ENCODE data around the gene CCM2. TPM values are rescaled to one million over a fixed set of nuclear protein-coding genes. Genes with fewer than 3 reads are reported as not detected.
"Not testable (repeated sequence)": the region's sequence is repeated elsewhere in the genome, so short reads cannot be mapped to it uniquely, and the experiment has no call there.

Gene CCM2
- total RNA-seq, 1 donor from 2014 or later: 33.7 TPM

DNA sequence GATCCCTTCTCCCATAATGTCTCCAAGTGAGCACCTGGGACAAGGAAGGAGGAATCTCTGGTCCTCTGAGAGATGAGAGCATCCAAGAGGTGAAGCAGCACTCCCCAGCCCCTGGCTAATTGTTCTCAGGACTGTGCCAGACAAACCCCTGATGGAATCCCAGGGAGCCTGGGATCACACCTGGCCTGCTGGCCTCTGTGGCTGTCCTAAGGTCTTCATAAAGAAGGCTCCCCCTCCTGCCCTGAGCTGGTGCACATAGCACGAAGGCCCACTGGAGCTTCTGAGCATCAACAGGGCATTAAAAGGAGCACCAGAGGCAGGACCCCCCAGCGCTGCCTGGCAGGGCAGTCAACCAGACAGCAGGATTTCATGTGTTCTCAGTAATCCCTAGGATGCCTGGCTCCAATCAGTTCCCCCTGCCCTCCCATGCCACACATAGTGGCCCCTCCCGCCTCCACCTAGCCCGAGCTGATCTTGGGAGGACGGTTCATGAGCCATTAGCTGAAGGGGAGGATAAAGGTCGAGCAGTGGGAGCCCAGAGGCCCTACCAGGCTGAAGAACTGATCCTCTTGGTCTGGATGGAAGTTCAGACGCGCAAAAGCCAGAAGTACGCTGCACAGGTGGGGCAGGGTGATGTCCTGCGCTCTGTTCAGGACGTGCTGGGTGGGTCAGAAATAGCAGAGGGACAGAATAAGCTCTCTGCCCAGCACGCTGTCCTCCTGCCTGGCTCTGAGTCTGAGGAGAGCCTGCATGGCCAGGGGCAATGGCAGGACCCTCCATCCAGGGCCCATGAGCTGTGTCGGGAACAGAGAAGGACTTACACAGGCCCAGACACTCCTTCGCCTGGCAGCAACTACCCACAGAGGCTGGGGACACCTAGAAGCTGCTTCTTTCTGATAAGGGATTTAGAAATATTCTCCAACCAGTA, 103.0 kb downstream of the CCM2 start:
- DNase-seq: no peak

DNA sequence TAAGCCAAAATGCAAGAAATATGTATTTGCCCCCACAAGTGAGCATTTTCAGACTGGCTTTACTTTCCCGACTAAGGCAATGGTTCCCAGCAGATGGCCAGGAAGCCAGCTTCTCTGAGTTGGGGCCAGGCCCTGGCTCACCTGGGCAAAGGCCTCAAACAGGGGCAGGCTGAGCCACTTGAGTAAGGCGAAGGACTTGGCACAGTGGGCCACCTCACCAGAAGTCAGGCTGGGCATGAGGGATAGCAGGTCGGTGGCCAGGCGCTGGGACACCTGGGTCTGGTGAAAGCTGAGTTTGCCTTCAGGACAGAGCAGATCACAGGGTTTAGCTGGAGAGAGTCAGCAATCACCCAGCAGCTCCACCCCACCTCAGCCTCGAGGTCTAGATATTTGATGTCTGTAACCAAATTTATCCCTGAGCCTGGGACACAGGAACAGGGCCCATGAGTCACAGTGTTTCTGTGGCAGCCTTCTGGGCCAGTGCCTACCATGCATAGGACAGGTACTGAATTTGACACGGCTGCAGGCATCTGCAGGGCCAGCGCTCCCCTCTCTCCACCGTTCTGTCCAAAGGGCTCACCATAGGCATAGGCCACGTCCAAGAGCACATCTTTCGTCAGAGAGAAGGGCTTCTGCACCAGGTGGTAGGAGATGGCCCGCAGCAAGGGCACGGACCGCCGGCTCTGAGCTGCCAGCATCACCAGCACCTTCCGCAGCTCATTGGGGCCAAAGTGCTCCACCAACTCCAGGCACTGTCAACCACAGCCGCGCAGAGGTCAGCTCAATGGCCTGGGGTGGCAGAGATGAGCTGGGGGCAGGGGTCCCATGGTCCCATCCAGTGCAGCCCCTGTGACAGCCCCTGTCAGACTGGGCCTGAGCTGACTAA, 104.2 kb downstream of the CCM2 start:
- DNase-seq: no peak

DNA sequence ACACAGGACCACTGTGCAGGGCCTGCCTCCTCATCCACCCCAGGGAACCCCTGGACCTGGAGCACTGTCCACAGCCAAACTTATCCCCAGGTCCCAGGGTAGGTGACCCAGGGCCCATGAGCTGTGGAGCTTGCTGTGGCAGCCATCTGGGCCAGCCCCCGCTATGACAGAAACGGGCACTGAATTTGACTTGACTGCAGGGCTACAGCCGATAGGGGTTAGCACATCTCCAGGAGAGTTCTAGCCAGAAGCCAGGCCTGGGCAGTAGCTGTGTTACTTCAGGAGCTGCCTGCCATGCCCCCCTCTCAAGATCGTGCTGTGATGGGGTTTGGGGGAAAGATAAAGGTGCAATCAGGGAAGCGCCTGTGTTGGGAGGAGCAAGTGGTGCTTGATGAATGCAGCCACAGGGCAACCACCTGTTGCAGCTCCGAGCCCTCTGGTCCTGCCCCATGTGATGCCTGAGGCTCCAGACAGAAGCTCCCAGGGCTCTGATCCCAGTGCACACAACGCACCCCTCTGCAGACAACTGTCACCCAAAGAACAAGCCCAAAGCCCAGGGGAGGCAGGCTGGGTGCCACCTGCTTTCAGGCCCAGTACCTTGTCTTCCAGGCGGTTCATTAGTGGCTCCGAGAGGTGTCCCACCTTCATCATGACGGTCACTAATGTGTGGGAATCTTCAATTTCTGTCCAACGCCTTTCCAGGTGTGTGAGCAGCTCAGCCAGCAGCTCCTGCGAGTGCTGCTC, 105.0 kb downstream of the CCM2 start:
- DNase-seq: no peak

DNA sequence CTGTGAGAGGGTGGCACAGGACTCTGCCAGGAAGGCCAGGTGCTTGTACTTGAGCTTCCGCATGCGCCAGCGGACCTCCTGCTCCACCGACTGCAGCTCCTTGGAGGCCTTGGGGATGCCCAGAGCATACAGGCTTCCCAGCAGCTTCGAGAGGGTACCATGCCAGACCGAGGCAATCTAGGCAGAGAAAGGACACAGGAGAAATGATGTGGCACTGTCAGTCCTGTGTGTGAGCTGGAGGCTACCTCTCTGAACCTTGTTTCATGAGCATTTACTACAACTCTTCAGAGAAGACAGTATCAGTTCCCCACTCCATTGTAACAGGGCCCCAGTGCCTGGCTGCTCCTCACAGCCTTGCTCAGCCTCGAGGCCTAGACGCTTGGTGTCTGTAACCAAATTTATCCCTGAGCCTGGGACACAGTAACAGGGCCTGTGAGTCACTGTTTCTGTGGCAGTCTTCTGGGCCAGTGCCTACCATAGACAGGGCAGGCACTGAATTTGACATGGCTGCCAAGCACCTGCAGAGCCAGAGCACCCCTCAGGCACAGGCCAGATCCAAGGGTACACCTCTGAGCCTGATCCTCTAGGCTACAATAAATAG, 105.7 kb downstream of the CCM2 start:
- DNase-seq: no peak

DNA sequence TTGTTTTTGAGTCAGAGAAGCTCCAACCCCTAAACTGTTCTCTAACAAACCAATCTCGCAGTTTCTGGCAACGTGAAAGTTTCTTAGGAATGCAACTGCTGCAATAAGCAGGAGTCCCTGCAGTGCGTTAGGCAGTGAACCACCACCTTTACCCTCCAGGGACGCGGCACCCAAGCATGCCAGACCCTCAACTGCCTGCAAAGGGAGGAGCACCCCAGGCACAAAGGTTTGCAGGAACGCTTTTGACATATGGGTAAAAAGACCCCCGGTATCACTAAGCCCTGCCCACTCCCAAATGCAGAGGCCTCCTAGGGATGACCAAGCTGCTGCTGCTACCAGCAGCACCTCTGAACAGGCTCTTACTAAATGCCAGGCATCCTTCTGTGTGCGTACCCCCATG, 106.8 kb downstream of the CCM2 start:
- DNase-seq: no peak

DNA sequence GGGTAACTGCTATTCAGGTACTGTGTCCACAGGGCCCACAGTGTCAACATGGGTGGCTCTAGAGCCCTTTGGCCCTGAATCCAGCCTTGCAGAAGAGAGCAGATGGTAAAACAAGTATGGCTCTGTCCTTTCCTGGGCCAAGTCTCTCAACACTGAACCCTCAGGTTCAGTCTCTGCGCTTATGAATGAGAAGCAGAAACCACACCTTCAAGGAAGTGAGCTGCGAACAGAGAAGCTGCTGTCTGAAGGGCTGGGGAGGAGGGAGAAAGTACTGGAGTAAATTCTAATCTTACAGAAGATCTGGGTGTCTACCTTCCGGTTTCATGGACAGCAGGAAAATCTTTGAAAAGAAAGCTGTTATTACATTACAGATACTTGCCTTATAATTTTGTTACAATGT, 107.4 kb downstream of the CCM2 start:
- DNase-seq: no peak

DNA sequence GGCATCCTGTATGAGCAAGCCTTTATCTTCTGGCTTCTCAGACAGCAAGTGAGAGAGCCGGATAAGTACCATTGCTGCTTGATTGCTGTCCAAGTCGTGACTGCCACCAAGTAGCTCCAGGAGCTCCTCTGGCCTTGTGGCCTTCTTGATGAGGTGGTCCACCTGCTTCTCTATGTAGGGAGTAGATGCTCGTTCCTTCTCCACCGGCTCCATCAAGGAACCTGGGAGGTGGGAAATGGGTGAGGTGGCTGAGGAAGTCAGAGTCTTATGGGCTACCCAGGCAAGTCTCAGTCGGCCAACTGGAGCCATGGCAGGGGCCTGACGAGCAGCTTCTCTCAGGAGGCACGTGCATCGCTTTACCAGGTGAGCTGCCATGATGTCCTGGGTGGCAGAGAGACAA, 108.9 kb downstream of the CCM2 start:
- DNase-seq: no peak

DNA sequence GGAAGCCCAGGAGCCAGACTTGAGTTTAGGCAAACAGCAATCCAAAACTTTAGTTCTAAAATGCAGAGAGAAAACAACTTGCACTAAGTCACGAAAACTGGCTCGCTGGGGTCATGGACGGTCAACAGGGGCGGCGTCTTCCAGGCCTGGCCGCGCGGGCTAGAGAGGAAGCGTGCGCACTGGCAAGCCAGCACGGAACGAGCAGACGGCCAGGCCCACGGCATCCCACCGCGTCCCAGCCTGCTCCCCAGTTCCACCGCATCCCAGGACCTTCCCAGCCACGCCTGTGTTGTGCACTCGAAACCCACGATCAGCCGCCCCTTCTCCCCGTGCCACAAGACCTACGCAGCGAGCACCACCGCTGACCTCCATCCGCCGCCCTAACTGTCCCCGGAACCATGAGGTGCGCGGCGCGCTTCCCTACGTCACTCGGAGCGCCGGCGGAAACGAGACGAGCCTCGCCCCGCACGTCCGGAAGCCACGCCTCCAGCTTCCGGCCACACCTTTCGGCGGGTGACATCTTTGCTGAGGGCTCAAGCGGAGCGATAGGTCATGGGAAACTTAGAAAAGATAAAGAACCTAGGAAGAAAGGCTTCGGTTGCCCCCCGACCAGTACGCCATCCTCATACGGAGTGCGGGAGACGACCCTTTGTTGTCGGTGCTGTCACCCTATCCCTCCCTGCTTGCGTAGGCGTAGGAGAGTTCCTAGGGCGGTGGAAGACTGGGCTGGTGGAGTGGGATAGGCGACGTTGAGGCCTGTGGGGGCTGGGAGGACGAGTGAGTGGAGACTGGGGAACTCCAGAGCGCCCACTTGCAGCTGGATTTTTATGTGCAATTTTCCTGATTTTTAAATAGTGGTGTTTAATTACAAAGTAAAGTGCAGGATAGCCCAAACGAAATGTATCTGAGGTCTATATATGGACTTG, 111.6 kb downstream of the CCM2 start, which contains the start of gene TBRG4:
TSS of gene TBRG4 (minus strand) at position 400 of the 926 bp plus-strand sequence. CDS start 2,460 bp downstream, outside the sequence.
- DNase-seq: peak; percentile 98

DNA sequence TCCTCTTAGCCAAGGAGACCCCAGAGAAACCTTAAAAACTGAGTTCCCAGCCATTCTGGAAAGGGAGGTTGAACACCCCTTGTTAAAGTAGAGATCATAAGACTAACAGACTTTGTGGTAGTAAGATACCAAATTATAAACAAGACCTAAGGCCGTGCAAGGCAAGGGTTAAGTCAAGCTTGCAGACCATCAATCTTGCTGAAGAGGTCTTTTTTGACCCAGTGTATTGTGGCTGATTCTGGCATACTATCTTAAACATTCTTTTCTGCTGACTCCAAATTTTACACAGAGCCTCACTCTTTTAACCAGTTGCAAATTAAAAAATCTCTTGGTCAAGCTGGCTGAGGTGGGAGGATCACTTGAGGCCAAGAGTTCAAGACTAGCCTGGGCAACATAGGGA, 112.6 kb downstream of the CCM2 start:
- no peak for DNase-seq

DNA sequence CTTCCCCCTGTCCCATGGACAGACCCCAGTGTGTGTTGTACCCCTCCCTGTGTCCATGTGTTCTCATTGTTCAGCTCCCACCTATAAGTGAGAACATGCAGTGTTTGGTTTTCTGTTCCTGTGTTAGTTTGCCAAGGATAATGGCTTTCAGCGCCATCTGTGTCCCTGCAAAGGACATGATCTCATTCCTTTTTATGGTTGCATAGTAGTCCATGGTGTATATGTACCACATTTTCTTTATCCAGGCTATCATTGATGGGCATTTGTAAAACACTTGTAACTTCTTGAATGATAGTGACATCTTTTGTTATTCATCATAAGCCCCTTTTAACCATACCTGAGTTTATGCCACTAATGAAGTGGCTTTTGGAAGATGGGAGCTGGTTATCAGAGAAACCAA, 114.3 kb downstream of the CCM2 start:
- DNase-seq: not testable (repeated sequence)

DNA sequence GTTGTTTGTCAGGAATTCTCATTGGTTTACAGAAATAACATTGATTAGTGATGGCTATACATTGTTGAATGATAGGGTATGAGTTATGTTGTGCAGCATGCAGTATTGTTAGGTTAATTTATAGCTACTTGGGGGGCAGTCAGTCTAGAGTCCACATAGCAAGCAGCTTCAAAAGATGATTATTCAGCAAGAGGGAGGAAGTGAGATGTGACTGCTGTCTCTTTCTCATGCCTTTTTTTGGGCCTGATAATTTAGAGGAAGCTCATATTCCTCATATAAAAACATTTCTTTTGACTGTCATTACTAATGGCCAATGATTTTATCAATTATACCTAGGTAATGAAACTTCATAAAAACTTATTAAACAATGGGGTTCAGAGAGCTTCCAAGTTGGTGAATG, 114.9 kb downstream of the CCM2 start:
- no peak for DNase-seq

DNA sequence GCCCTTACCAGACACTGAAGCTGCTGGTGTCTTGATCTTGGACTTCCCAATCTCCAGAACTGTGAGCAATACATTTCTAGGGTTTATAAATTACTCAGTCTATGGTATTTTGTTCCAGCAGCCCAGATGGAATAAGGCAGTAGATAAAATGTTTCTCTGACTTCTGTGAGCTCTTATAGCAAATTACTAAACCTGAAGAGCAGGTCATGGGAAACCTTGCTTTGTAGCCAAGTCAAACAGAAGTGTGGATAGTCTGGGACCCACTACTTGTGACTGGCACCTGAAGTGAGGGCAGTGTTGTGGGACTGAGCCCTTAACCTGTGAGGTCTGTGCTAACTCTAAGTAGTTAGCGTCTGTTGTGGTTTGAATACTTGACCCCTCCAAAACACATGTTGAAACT, 116.0 kb downstream of the CCM2 start:
- no peak for DNase-seq

DNA sequence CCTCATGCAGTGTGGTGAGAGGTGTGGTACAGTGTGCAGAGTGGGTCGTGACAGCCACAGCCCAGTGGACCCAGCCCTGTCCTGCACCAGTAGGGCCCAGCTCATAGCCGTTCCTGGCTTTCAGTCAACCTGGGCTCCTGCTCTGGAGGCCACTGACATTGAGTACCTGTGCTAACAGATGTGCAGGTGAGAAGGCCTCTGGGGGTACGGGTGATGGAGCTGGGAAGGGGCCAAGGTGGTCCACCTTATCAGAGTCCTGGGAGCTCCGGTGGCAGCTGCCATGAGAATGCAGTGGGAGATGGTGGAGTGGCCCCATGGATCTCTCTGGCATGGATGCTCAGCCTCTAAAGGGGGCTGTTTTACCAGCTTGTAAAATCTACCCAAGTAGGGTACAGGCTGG, 117.6 kb downstream of the CCM2 start:
- DNase-seq: no peak

DNA sequence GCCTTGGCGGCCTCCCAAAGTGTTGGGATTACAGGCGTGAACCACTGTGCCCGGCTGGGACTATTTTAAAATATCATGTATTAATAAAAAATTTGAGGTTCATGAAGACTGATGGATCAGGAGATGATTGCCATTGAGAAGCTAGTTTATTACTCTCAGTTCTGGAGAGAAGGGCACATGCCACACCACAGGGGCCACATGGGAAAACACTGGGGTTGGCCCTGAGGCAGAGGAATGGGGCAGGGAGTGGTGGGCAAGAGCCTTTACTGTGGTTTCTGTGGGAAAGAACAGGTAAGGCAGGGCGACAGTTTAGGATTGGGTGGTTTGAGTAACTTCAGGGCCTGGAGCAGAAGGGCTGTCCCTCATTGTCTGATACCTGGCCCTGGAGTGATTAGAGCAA, 118.3 kb downstream of the CCM2 start:
- no peak for DNase-seq

DNA sequence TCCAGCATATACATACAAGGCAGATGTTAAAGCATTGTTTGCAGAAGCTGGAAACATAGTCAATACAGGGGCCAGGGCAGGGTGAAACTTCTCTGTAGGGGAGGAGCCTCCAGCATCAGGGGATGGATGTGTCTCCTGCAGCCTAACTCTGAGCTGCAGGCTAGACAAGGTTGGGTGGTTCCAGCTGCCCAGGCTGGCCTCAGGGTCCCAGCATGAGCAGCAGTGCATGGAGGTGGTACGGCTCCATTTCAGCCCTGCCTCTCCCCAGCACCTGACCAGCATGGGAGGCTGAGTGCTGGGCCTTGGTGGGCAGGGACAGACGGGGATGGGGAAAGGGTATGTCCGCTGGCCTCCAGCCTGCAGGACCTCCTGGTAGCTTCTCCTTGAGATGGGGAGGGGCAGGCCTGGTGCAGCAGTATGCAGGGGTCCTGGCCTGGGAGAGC, 118.9 kb downstream of the CCM2 start:
- no peak for DNase-seq

DNA sequence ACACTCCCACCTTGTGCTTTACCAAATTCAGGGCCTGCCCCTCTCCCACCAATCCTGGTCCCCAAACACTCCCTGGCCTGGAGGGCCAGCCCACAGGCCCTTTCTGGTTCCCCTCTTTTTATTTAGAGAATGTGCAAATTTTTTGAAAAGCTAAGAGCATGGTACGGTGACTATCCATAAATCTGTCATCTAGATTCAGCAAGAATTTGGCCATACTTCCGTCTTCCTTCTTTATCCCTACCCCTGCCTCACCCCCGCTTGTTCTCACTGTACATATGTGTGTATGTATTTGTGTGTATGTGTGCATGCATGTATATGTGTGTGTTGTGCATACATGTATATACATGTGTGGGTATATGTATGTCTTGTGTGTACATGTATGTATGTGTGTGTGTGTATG, 119.5 kb downstream of the CCM2 start:
- no peak for DNase-seq

DNA sequence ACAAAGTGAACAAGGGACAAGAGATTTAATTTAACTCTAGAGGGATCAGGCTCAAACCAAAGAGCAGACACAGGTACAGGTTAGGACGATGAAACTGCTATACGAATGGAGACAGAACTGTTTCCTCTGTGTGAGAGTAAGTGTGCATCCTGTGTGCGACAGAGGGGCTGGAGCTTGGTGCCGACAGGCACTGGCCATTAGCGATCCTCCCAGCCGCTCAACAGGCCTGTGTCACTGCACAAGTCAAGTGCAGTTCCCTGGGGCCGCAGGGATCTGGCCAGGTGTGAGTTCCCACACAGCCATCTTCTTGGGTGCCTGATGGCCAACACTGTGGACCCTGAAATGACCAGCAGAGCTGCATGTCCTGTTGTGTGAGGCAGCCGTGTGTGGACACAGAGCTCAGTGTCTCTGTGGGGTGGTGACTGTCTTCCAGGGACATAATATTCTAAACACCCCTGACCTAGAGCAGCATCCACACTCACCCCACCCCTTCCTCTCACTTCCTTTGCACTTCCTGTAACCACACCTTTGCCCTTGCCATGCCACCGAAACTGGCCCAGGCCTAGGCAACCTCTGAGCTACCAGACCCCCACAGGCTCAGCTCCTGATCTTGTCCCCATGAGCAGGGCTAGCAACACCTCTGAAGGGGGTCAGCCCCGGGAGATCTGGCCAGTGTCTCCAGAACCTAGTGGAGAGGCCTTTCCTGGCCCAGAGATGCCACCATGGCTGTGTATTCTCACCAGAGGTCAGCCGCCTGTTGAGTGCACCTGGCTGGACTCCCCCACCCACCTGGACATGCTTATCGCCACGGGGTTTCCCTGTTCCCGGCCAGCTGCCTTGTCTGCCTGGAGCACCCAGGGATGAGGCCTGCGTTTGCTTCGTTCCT, 123.2 kb downstream of the CCM2 start:
- DNase-seq: no peak

DNA sequence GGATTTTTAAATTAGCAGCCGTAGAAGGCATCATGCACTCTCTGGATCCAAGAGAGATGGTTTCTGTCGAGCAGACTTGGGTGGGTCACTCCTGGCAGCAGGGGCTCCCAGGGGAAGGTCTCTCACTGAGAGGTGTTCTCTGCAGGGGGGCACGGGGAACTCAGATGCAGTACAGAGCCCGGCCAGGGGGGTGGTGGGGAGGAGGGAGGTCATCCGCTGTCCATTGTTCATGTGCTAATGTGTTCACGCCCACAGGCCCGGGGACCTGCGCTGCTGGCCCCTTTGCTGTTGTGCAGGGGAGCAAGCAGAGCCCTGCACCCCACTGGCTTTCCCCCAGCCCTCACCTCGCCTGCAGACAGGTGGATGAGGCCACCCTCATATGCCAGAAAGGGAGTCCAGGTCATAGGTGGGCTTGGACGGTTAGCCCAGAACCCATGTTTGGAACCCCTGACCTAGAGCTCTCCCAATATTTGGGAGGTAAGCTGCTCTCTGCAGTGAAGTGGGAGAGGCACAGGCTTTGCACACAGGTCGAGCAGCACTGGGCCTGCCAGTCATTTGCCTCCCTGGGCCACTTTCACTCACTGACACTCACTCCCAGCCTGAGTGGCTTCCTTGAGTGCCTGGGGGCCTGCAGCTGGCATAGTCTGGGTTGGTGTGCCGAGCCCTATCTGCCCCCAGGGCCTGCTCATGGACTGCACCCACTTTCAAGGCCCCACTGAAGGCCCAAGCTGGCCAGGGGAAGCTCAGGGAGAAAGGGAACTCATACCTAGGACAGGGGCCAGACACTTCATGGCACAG, 124.1 kb downstream of the CCM2 start:
- no peak for DNase-seq
